GM18519 (cell line): Measurements from ENCODE around the gene SOS1.
A peak's percentile ranks its signal among the peaks of the same experiment; 100 is the strongest.

ENCODE experiments used
- ATAC-seq: cut with Tn5 transposase; IDR thresholded peaks from one replicate; pipeline ENCODE4 v1.9.1; 2021; ENCODE audit warnings: mild to moderate bottlenecking, moderate library complexity; ENCODE audit not compliant: unreplicated experiment, low FRiP score

Gene SOS1

DNA sequence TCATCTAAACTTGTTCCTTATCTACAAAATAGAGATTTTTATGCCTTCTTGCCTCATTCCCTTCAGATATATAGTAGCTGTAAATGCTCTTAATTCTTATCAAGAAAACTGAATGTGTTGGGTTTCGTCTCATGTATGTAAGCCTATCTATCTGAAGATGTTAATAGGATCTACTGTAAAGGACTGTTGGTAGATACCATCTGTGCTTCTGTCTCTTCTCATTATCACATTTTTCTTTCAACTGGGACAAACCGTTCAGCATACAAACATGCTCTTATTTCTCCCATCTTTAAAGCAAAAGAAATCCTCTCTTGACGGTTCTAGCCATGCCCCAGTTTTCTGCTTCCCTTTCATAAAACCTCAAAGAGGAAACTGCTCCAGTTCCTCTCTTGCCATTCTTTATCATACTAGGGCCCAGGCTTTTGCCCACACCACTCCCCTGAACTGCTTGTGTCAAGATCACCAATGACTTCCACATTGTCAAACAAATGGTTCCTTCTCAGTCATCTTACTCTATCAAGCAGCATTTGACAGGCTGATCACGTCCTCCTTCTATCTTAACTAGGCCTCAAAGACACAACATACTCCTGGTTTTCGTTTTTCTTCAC is 142.5 kb downstream of the SOS1 start:
- no peak for ATAC-seq

DNA sequence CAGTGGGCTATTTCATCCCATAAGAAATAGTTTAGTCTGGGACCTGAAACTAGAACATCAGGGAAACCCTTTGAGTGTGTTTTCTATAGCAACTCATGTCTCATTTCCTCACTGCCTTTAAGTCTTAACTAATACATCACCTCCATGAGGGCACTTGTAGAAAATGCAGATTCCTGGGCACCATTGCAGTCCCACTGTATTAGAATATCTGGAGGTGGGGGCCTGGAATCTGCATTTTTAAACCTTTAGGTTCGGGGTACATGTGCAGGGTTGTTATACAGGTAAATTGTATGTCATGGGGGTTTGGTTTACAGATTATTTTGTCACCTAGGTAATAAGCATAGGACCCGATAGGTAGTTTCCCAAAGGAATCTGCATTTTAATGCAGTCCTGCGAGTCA is 143.8 kb downstream of the SOS1 start:
- ATAC-seq, result no peak

DNA sequence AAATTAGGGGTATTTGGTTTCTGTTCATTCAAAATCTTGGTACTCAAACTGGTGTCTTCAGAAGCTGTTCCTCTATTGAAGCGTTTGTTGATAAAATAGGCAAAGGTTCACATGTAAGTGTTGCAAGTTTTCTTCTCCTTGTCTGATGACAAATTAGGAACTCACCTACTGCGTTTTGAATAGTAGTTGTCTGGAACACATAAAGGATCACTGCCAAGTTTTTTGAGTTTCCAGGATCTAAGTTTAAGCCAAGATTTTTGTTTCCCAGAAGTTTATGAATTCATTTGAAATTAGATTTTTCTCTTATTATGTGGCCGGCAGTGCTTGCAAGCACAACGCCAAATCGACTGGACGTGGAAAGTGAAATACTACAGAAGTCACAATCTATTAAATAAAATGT is 145.8 kb downstream of the SOS1 start:
- ATAC-seq, result no peak

- no peak for ATAC-seq
Measured at GRCh38 chr2:38973266-38973665, 147.6 kb downstream of the SOS1 start.

- ATAC-seq, result no peak
Measured at GRCh38 chr2:38971377-38971776, 149.5 kb downstream of the SOS1 start.

DNA sequence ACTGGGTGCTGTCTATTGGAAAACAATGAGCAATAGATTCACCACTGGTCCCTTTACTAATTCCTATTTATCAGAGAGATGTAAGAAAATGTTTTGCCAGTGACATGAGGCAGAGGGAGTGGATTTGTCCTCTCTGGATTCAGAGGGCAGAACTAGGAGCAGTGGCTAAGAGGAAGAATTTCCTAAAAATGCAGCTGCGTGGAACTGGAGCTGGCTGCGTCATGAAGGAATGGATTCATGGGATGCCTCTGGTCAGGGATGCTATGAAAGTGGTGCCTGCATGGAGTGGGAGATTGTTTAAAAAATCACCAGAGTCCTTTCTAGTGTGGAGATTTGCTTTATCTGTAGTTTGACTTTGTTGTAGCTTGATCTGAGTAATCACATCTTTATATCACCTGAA is 152.8 kb downstream of the SOS1 start:
- ATAC-seq, result no peak

GRCh38 chr2:38966678-38967077 is 154.2 kb downstream of the SOS1 start:
- ATAC-seq, result no peak

DNA sequence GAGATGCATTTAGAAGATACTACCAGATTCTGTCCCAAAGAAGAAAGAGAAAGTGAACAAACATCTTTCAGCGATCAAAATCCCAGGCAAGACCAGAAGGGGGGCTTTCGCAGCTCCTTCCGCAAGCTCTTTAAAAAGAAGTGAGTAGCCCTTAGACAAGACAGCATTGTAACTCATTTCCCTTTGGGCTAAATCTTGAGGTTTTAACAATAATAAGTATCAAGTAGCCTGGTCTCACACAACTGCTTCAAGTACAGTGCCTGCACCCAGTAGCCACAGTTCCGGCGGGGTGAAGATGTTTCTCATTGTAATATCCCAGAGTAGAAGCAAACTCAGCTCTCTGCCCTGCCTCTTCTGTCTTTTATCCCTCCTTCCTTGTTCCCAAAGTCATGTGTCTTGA is 154.8 kb downstream of the SOS1 start:
- no peak for ATAC-seq

DNA sequence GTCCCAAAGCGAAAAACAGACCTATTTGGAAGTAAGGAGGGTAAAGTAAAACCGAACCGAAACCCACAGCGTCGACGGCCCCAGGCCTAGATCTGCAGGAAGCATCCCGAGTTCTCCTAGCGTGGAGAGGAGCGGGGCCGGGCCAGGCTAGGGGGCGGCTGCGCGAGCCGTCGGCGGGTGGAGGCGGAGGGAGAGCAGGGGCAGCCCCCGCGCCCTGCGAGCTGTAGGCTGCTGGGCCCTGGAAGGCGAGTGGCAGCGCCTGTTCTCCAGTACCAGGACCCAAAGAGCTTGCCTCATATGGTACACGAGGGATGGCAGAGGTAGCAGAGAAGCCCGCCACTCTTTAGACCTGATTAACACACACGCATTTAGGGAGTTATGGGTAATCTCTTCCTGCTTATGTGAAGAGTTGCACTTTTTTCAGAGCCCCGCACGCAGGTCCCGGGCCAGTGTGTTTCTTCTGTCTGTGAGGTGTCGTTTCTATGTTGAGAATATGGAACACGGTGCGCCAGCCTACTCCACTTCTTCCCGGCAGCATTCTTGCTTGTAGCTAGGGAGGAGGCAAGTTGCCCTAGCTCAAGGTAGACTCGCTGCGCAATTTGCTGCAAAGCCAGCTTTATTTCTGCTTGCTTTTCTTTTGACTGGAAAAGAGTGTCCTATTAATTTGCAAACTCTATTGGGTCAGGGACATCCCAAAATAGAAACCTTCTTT is 160.1 kb downstream of the SOS1 start:
- peak; percentile 23 for ATAC-seq

GRCh38 chr2:38959938-38960608 is 160.8 kb downstream of the SOS1 start:
- peak; percentile 85 for ATAC-seq

- ATAC-seq, result no peak
Measured at GRCh38 chr2:38959466-38959865, 161.4 kb downstream of the SOS1 start.

GRCh38 chr2:38957972-38958371 is 162.9 kb downstream of the SOS1 start:
- ATAC-seq, result no peak

DNA sequence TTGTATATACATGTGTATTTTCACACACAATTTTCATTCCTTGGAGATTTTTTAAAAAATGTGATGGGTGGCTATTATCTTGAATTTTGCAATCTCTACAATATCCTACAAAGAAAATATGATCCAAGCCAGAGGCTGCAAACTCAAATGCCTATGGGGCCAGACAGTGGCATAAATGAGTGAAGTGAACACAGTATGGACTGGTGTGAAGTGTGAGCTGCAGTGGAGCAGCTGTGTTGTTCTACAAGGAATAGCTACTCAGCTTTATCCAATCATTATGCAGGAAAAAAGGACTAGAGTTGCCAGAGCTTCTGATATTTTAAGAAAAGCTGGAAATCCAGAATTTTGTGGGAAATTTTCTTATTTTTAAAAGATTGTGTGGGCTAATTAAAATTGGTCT is 169.1 kb downstream of the SOS1 start:
- ATAC-seq, result no peak

DNA sequence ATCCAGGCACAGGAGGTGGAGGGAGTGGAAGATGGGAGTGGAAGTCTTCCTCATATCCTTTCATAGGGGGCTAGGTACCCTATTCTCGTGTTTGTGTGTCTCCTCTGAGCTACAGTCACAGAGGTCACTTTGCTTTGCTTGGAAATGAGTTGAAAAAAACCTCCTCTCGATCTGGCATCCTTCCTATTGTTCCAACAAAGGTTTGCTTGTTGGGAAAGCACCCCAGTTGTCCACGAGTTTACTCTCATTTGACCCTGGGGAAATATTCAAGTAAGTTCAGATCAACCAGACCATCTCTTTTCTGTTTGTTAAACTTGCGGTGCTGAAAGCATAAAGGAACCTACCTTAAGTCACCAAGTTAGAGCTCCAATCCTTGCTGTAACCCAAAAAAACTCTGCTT is 171.9 kb downstream of the SOS1 start:
- ATAC-seq, result no peak

- ATAC-seq, result no peak
Measured at GRCh38 chr2:38948387-38948882, 172.4 kb downstream of the SOS1 start.

GRCh38 chr2:38947241-38948239 is 173.3 kb downstream of the SOS1 start:
- ATAC-seq, result no peak

- ATAC-seq, result no peak
Measured at GRCh38 chr2:38945911-38946310, 174.9 kb downstream of the SOS1 start.

- ATAC-seq, result no peak
Measured at GRCh38 chr2:38945372-38945771, 175.5 kb downstream of the SOS1 start.

- no peak for ATAC-seq
Measured at GRCh38 chr2:38943784-38944183, 177.1 kb downstream of the SOS1 start.

DNA sequence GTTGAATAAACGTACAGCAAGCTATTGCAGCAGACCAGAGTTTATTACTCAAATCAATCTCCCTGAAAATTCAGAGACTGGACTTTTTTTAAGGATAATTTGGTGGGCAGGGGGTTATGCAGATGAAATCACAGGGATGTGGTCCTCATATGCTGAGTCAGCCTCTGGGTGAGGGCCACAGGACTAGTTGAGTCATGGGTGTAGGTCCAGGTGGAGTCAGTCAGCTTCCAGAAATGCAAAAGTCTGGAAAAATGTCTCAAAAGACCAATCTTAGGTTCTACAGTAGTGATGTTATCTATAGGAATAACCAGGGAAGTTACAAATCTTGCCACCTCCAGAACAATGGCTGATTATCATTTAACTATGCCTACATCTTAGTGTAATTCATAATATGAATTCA is 180.1 kb downstream of the SOS1 start:
- ATAC-seq, result no peak

- ATAC-seq, result no peak
Measured at GRCh38 chr2:38937548-38937947, 183.3 kb downstream of the SOS1 start.
